ENCODE data around the gene BSDC1.

Gene BSDC1

GRCh38 chr1:32421775-32422174, 27.5 kb upstream of the BSDC1 start:
- no peak overlapping the region for H3K4me3 ChIP-seq (replicated peaks in 1 of 2; ENCODE audit: low read depth in 2 of 2, low read length in 2 of 2)
- TF ChIP-seq CTCF (IDR thresholded peaks at IDR 0.05; ENCODE audit: low read depth, low read length) = no peak
- DNase-seq (ENCODE audit: low read depth in 2 of 2) = no peak

GRCh38 chr1:32414186-32414886, 20.1 kb upstream of the BSDC1 start:
- no peak for DNase-seq (ENCODE audit: low read depth in 2 of 2)
- no peak for TF ChIP-seq CTCF (IDR thresholded peaks at IDR 0.05; ENCODE audit: low read depth, low read length)
- H3K4me3 ChIP-seq (replicated peaks in 1 of 2; ENCODE audit: low read depth in 2 of 2, low read length in 2 of 2) = no peak overlapping the region

GRCh38 chr1:32413507-32414185, 19.4 kb upstream of the BSDC1 start:
- peak; percentile 73 for TF ChIP-seq CTCF (IDR thresholded peaks at IDR 0.05; ENCODE audit: low read depth, low read length)
- no peak overlapping the region for H3K4me3 ChIP-seq (replicated peaks in 1 of 2; ENCODE audit: low read depth in 2 of 2, low read length in 2 of 2)
- DNase-seq (ENCODE audit: low read depth in 2 of 2) = peak; percentile 74 to 83

- DNase-seq (ENCODE audit: low read depth in 2 of 2) = no peak
- no peak for TF ChIP-seq CTCF (IDR thresholded peaks at IDR 0.05; ENCODE audit: low read depth, low read length)
- H3K4me3 ChIP-seq (replicated peaks in 1 of 2; ENCODE audit: low read depth in 2 of 2, low read length in 2 of 2) = no peak overlapping the region
Measured at GRCh38 chr1:32411261-32411660, 17.0 kb upstream of the BSDC1 start.

GRCh38 chr1:32406629-32407111, 12.4 kb upstream of the BSDC1 start:
- TF ChIP-seq CTCF (IDR thresholded peaks at IDR 0.05; ENCODE audit: low read depth, low read length) = no peak
- no peak for DNase-seq (ENCODE audit: low read depth in 2 of 2)
- no peak overlapping the region for H3K4me3 ChIP-seq (replicated peaks in 1 of 2; ENCODE audit: low read depth in 2 of 2, low read length in 2 of 2)

- TF ChIP-seq CTCF (IDR thresholded peaks at IDR 0.05; ENCODE audit: low read depth, low read length) = no peak
- DNase-seq (ENCODE audit: low read depth in 2 of 2) = no peak
Measured at GRCh38 chr1:32405672-32406467, 11.6 kb upstream of the BSDC1 start.

More at GRCh38 chr1:32405672-32406467, 11.6 kb upstream of the BSDC1 start:
- H3K4me3 ChIP-seq (replicated peaks in 1 of 2; ENCODE audit: low read depth in 2 of 2, low read length in 2 of 2) = no peak overlapping the region

Measured in cardiac fibroblast (primary cell).